Subcutaneous adipose tissue (tissue), 4 donors: ENCODE results near the gene SRSF2. TPM values are rescaled to one million over a fixed set of nuclear protein-coding genes. Genes with fewer than 3 reads are reported as not detected.

ENCODE experiments used
- total RNA-seq, 4 donors: library from RNA; depleted of rRNA; stranded (reverse); fragments of >200 nt; gene quantifications; one replicate each; pipeline ENCODE4 v1.1.0, GENCODE V29; 2016
- TF ChIP-seq, protein P1 (sequence below): fragments of 450-650 bp; IDR thresholded peaks from one replicate; pipeline ENCODE4 v1.5.1; 2016; ENCODE audit warnings: low read depth, mild to moderate bottlenecking, control low read depth, antibody characterized with exemption, moderate library complexity

The SRSF2 gene
- total RNA-seq, 4 donors from 2014 or later, result 126 to 238 (median 159) TPM

DNA sequence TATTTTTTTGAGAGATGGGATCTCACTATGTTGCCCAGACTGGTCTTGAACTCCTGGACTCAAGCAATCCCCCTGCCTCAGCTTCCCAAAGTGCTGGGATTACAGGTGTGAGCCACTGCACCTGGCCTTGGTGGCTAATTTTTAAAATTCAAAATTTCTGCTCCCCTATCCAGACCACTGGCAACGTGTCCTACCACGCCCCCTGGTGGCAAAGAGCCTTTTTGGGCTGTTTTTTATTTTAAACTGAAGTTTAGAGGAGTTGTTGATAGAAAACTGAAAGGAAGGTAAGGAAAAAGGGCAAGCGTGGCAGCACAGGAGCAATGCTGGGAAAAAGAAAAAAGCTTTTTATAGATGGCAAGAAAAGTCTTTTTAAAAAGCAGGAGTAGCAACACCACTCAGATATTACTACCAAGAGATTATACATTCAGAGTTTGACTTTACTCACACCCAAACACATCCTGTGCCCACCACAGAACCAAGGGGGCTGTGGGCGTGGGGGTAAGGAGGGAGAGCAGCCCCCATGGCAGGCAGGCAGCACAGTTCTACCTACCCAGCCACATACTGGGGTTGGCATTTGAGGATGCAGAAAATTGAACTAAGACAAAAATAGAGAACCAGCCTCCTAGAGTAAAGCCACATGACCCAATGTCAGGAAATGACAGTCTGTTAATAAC lies 22.2 kb downstream of the SRSF2 start:
- TF ChIP-seq, protein P1, sequence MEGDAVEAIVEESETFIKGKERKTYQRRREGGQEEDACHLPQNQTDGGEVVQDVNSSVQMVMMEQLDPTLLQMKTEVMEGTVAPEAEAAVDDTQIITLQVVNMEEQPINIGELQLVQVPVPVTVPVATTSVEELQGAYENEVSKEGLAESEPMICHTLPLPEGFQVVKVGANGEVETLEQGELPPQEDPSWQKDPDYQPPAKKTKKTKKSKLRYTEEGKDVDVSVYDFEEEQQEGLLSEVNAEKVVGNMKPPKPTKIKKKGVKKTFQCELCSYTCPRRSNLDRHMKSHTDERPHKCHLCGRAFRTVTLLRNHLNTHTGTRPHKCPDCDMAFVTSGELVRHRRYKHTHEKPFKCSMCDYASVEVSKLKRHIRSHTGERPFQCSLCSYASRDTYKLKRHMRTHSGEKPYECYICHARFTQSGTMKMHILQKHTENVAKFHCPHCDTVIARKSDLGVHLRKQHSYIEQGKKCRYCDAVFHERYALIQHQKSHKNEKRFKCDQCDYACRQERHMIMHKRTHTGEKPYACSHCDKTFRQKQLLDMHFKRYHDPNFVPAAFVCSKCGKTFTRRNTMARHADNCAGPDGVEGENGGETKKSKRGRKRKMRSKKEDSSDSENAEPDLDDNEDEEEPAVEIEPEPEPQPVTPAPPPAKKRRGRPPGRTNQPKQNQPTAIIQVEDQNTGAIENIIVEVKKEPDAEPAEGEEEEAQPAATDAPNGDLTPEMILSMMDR, result no peak

- TF ChIP-seq, protein P1, result no peak
Observed at GRCh38 chr17:76714336-76714735, 22.8 kb downstream of the SRSF2 start.

DNA sequence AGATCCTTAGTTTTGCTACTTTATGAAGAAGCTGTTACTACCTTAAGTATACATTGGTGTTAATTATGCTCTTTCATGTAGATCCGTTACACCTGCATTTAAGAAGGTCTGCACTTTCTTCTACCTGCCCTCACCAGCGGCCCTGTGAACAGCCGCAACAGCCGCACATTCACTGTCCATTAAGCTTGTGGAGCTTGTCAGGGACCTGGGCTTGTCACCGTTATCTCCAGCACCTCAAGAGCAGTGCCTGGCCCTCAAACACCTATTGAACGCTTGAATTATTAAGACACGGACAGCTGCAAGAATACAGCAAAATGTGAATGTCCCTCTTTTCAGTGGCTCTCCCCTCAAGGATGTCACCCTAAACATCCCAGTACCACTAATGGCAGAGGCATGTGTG lies 23.4 kb downstream of the SRSF2 start:
- TF ChIP-seq, protein P1, result no peak

DNA sequence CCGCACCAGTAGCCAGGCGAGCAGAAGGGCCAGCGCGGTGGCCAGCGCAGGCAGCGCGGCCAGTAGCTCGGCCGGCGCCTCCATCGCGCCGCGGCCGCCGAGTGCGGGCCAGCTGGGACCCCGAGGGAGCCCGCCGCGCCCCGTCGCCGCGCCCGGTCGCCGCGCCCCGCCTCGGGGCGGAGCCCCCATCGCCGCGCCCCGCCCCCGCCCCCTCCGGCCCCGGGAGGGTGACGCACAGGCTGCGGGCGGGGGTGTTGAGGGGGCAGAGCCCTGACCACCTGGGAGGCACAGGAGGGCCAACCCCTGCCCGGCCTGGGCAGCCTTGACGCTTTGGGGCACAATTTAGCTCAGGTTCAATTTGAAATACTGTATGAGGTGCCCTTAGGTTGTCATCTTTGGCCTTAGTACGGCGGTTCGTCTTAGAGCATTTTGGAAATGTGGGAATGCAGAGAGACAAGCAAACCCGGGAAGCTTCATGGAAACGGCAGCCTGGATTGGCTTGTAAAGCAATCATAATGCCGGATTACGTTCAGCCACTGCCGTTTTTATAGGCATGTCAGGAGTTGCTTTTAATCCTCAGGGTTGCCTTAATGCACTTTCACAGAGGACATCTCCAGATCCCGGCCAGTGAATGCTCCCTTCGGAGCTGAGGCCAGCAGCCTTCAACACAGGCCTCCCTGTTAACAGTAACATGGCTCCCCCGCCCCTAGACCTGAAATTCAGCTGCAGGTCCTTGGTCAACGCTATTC lies 26.1 kb downstream of the SRSF2 start, which contains the start of gene MXRA7:
TSS of gene MXRA7 (minus strand) at position 103 of the 749 bp plus-strand sequence. CDS start at position 84, 19 bp downstream.
- TF ChIP-seq, protein P1, result no peak

GRCh38 chr17:76709077-76709950 lies 27.8 kb downstream of the SRSF2 start:
- TF ChIP-seq, protein P1, result no peak

GRCh38 chr17:76707985-76708807 lies 28.9 kb downstream of the SRSF2 start:
- TF ChIP-seq, protein P1, result no peak
